B cell (primary cell): ENCODE data around the gene IGF1R. TPM values are rescaled to one million over a fixed set of nuclear protein-coding genes. Genes with fewer than 3 reads are reported as not detected.

Source experiments
- ATAC-seq: fragments of 200-7000 bp; cut with Tn5 transposase; one replicate; pipeline ENCODE4 v1.10.0; 2021; ENCODE audit warnings: low read depth, mild to moderate bottlenecking, moderate number of reproducible peaks, moderate library complexity
- CTCF ChIA-PET: fragments of 350-600 bp; sonication (Branson Sonifier 250); formaldehyde crosslinking; loops from one replicate; lab custom pipeline; 2021; ENCODE audit warnings: antibody characterized with exemption, inconsistent platforms; lab: Charles Lee
- POLR2A ChIA-PET: fragments of 350-600 bp; sonication (Branson Sonifier 250); formaldehyde crosslinking; loops from one replicate; lab custom pipeline; 2021; ENCODE audit warnings: antibody characterized with exemption; lab: Charles Lee
- DNase-seq: peaks from one replicate; pipeline ENCODE4 v3.0.0; 2013
- H2AFZ ChIP-seq: 2 replicates; pipeline ENCODE4 v1.6.1; 2012; ENCODE audit warnings: mild to moderate bottlenecking, low read depth, low read length; ENCODE audit not compliant: insufficient read depth, poor library complexity, severe bottlenecking
- H3K27ac ChIP-seq, 2 donors: 1 replicate in 1 of 2; 2 replicates in 1 of 2; pipeline ENCODE4 v1.5.1; 2012 to 2013; ENCODE audit warnings: low read length in 2 of 2, mild to moderate bottlenecking in 2 of 2, moderate library complexity in 1 of 2
- H3K27me3 ChIP-seq, 4 experiments: fragments of 200-600 bp in 1 of 4; sonication (generic) in 1 of 4; replicated peaks in 1 of 4; 1 replicate in 2 of 4; 2 replicates in 2 of 4; pipeline versions ENCODE4 v1.6.1 to v1.7.0; 2013 to 2016; ENCODE audit warnings: low read length in 3 of 4, mild to moderate bottlenecking in 2 of 4, mixed read lengths in 1 of 4, moderate library complexity in 1 of 4; ENCODE audit not compliant: insufficient read depth in 4 of 4, control insufficient read depth in 3 of 4; ENCODE audit errors: control extremely low read depth in 1 of 4
- H3K36me3 ChIP-seq, 2 experiments: replicated peaks in 1 of 2; 1 replicate in 1 of 2; 2 replicates in 1 of 2; pipeline versions ENCODE4 v1.6.1 to v1.7.1; 2013; ENCODE audit warnings: low read length in 1 of 2; ENCODE audit not compliant: insufficient read depth in 2 of 2, control insufficient read depth in 1 of 2; ENCODE audit errors: control extremely low read depth in 1 of 2, extremely low read depth in 1 of 2
- H3K4me1 ChIP-seq, 2 donors: fragments of 200-600 bp in 1 of 2; sonication (generic) in 1 of 2; 1 replicate in 1 of 2; 2 replicates in 1 of 2; pipeline versions ENCODE4 v1.5.1 to v1.6.1; 2013 to 2017; ENCODE audit warnings: low read length in 2 of 2; ENCODE audit not compliant: control insufficient read depth in 2 of 2, insufficient read depth in 2 of 2
- H3K4me2 ChIP-seq: replicated peaks from 2 replicates; pipeline ENCODE3; 2012; ENCODE audit warnings: mild to moderate bottlenecking, low read depth, low read length; ENCODE audit not compliant: poor library complexity, severe bottlenecking
- H3K4me3 ChIP-seq, 5 experiments: fragments of 200-600 bp in 1 of 5; sonication (generic) in 1 of 5; 1 replicate in 3 of 5; 2 replicates in 2 of 5; pipeline versions ENCODE4 v1.5.1 to v1.7.0; 2011 to 2016; ENCODE audit warnings: low read length in 4 of 5, mild to moderate bottlenecking in 4 of 5, low read depth in 2 of 5, control low read depth in 1 of 5, moderate library complexity in 1 of 5; ENCODE audit not compliant: insufficient read depth in 1 of 5; ENCODE audit errors: control extremely low read depth in 1 of 5, extremely low read depth in 1 of 5
- H3K79me2 ChIP-seq: fragments of 200-600 bp; sonication (generic); one replicate; pipeline ENCODE4 v1.6.0; 2016; ENCODE audit warnings: low read length; ENCODE audit not compliant: control insufficient read depth, insufficient read depth
- H3K9ac ChIP-seq: fragments of 200-600 bp; sonication (generic); 2 replicates; pipeline ENCODE4 v1.6.1; 2017; ENCODE audit warnings: mild to moderate bottlenecking, low read length, moderate library complexity
- H3K9me3 ChIP-seq, 3 donors: one replicate each; pipeline versions ENCODE4 v1.6.1 to v1.7.1; 2013; ENCODE audit warnings: low read length in 2 of 3; ENCODE audit not compliant: control insufficient read depth in 2 of 3, insufficient read depth in 1 of 3; ENCODE audit errors: control extremely low read depth in 1 of 3
- H4K20me1 ChIP-seq: 2 replicates; pipeline ENCODE4 v1.6.0; 2012; ENCODE audit warnings: mild to moderate bottlenecking, low read length; ENCODE audit not compliant: insufficient read depth, control insufficient read depth, poor library complexity, severe bottlenecking
- H3K27ac Mint-ChIP-seq: one replicate; pipeline ENCODE4 v1.8.0; 2021; ENCODE audit warnings: mixed read lengths
- H3K27me3 Mint-ChIP-seq: one replicate; pipeline ENCODE4 v1.8.0; 2021; ENCODE audit warnings: mixed read lengths
- H3K4me1 Mint-ChIP-seq: one replicate; pipeline ENCODE4 v1.8.0; 2021; ENCODE audit warnings: mixed read lengths
- H3K4me3 Mint-ChIP-seq: one replicate; pipeline ENCODE4 v1.8.0; 2021; ENCODE audit warnings: mixed read lengths
- H3K9me3 Mint-ChIP-seq: one replicate; pipeline ENCODE4 v1.8.0; 2022; ENCODE audit warnings: mixed read lengths; ENCODE audit not compliant: insufficient read depth
- CTCF ChIP-seq: fragments of 200-600 bp; IDR thresholded peaks from one replicate; pipeline ENCODE4 v1.8.0; 2022; ENCODE audit warnings: antibody characterized with exemption, mild to moderate bottlenecking
- EZH2 ChIP-seq: IDR thresholded peaks from 2 replicates; pipeline ENCODE4 v1.6.1; 2012; ENCODE audit warnings: borderline replicate concordance, low read depth, mild to moderate bottlenecking, moderate library complexity, low read length; ENCODE audit not compliant: insufficient read depth, poor library complexity, severe bottlenecking
- WGBS: methylation state at CpG from one replicate; pipeline ENCODE4 v1.1.5; 2013; ENCODE audit warnings: missing lambda C conversion rate; ENCODE audit not compliant: insufficient coverage; 5-methylcytosine and 5-hydroxymethylcytosine counted together
- intact Hi-C: fragments of 100-400 bp; cut with micrococcal nuclease; formaldehyde crosslinking; loops from one replicate; pipeline ENCODE4 v1.10.0; 2022
- polyA plus RNA-seq: library from polyadenylated mRNA; depleted of rRNA; stranded (reverse); fragments of >200 nt; gene quantifications from 2 replicates; pipeline ENCODE4 v1.2.3, GENCODE V29; 2012
- total RNA-seq, 2 donors: library from RNA; stranded (reverse); fragments of 120-200 nt in 1 of 2; gene quantifications; 1 replicate in 1 of 2; 2 replicates in 1 of 2; pipeline versions ENCODE4 v1.2.3 to v1.2.4, GENCODE V29; 2013 to 2022

IGF1R gene
- total and polyA plus RNA-seq, 2 donors (not counting 1 experiment from before 2014, with no cell fraction given): 5.4 to 23.1 TPM

GRCh38 chr15:98887976-98888375 is 239.6 kb downstream of the IGF1R start:
- ChIA-PET POLR2A (no interaction called here), CTCF (no interaction called here)
- H3K79me2 ChIP-seq: peaks cover 5% of the 10 kb centered on the region
- no peak overlapping the region for H3K27ac ChIP-seq
- Mint-ChIP-seq H3K27me3 (peaks cover 4% of the 10 kb centered on the region), H3K4me1 (peaks cover 3% of the 10 kb centered on the region), H3K9me3 (no peaks in the 10 kb centered on the region), H3K4me3 (no peak overlapping the region), H3K27ac (no peak overlapping the region)
- H3K4me3 ChIP-seq: no peak overlapping the region
- H3K9ac ChIP-seq: no peak overlapping the region
- DNase-seq: no peak
- H4K20me1 ChIP-seq: peaks cover 4% of the 10 kb centered on the region
- H2AFZ ChIP-seq: no peak overlapping the region
- H3K9me3 ChIP-seq: peaks cover 0 to 4% (median 0%) of the 10 kb centered on the region in 3 donors
- H3K4me1 ChIP-seq: no peaks in the 10 kb centered on the region
- ATAC-seq: no peak
- H3K36me3 ChIP-seq: peaks cover 0 to 4% of the 10 kb centered on the region in 2 experiments
- no peak for TF ChIP-seq CTCF
- no peak for TF ChIP-seq EZH2
- 88% methylated on average over 6 of the region's 8 CpGs for WGBS
- intact Hi-C loops: no loop called here
- H3K27me3 ChIP-seq: no peaks in the 10 kb centered on the region
- H3K4me2 ChIP-seq: no peak overlapping the region

- Histone ChIP-seq H4K20me1 (peaks cover 4% of the 10 kb centered on the region), H3K4me2 (no peak overlapping the region), H3K4me3 (no peak overlapping the region), H3K9me3 (peaks cover 0 to 4% (median 0%) of the 10 kb centered on the region in 3 donors), H2AFZ (no peak overlapping the region), H3K4me1 (no peaks in the 10 kb centered on the region), H3K27me3 (no peaks in the 10 kb centered on the region), H3K36me3 (peaks cover 0 to 4% of the 10 kb centered on the region in 2 experiments), H3K9ac (no peak overlapping the region), H3K27ac (no peak overlapping the region), H3K79me2 (peaks cover 2% of the 10 kb centered on the region)
- Mint-ChIP-seq H3K9me3 (no peaks in the 10 kb centered on the region), H3K27me3 (peaks cover 4% of the 10 kb centered on the region), H3K4me1 (peaks cover 3% of the 10 kb centered on the region), H3K4me3 (no peak overlapping the region), H3K27ac (no peak overlapping the region)
- ChIA-PET CTCF (interaction anchor here (1.3 kb wide), 1 partner anchor 8 kb away, joined by 4 read pairs; no protein-coding TSS in a partner anchor), POLR2A (no interaction called here)
- TF ChIP-seq CTCF: no peak
- TF ChIP-seq EZH2: no peak
- WGBS: 95% methylated on average over 4 of the region's 8 CpGs
- ATAC-seq (no peak), DNase-seq (no peak)
- intact Hi-C loops: no loop called here
Observed at GRCh38 chr15:98888820-98889479, 240.6 kb downstream of the IGF1R start.
